HepG2 (cell line): ENCODE data around the gene RPL34. TPM values are rescaled to one million over a fixed set of nuclear protein-coding genes. Genes with fewer than 3 reads are reported as not detected.

Experiments used
- CHD4 ChIP-seq: fragments of 200-600 bp; sonication (generic); IDR thresholded peaks from 2 replicates; pipeline ENCODE4 v1.7.0; 2017; ENCODE audit warnings: mild to moderate bottlenecking, low read length, borderline replicate concordance
- DRAP1 ChIP-seq: IDR thresholded peaks from 2 replicates; pipeline ENCODE4 v1.6.1; 2016; ENCODE audit warnings: missing genetic modification reagents, missing compliant biosample characterization
- E2F1 ChIP-seq: sonication (generic); formaldehyde crosslinking; IDR thresholded peaks from 2 replicates; pipeline ENCODE4 v1.5.0; 2020; ENCODE audit warnings: missing genetic modification reagents
- GABPB1 ChIP-seq: IDR thresholded peaks from 2 replicates; pipeline ENCODE4 v1.6.1; 2016; ENCODE audit warnings: mild to moderate bottlenecking, missing genetic modification reagents, moderate library complexity, missing compliant biosample characterization
- JARID2 ChIP-seq: sonication (generic); formaldehyde crosslinking; IDR thresholded peaks from 2 replicates; pipeline ENCODE4 v1.8.1; 2023; ENCODE audit warnings: missing genetic modification reagents, inconsistent platforms; ENCODE audit not compliant: insufficient replicate concordance
- KDM2A ChIP-seq: sonication (generic); formaldehyde crosslinking; IDR thresholded peaks from 2 replicates; pipeline ENCODE4 v1.4.0; 2020; ENCODE audit warnings: low read depth, missing genetic modification reagents, borderline replicate concordance
- POLR2A ChIP-seq, 2 experiments: IDR thresholded peaks; 2 replicates each; pipeline ENCODE4 v1.6.1; 2011; ENCODE audit warnings: low read depth in 2 of 2, low read length in 2 of 2, mild to moderate bottlenecking in 1 of 2, moderate library complexity in 1 of 2; ENCODE audit not compliant: insufficient read depth in 1 of 2
- RBAK ChIP-seq: sonication (generic); formaldehyde crosslinking; IDR thresholded peaks from 2 replicates; pipeline ENCODE4 v1.5.1; 2020; ENCODE audit warnings: mild to moderate bottlenecking, missing genetic modification reagents
- SATB2 ChIP-seq: sonication (generic); formaldehyde crosslinking; IDR thresholded peaks from 2 replicates; pipeline ENCODE4 v1.5.0; 2020; ENCODE audit warnings: missing genetic modification reagents
- SIX1 ChIP-seq: sonication (generic); formaldehyde crosslinking; IDR thresholded peaks from 2 replicates; pipeline ENCODE4 v1.4.0; 2020; ENCODE audit warnings: missing genetic modification reagents, borderline replicate concordance
- TAF1 ChIP-seq: sonication (generic); formaldehyde crosslinking; IDR thresholded peaks from 2 replicates; pipeline ENCODE4 v1.4.0; 2020; ENCODE audit warnings: missing genetic modification reagents
- ZBTB33 ChIP-seq: sonication (generic); formaldehyde crosslinking; IDR thresholded peaks from 2 replicates; pipeline ENCODE4 v1.4.0; 2020; ENCODE audit warnings: missing genetic modification reagents
- ZNF367 ChIP-seq: sonication (generic); formaldehyde crosslinking; IDR thresholded peaks from 2 replicates; pipeline ENCODE4 v1.4.0; 2020; ENCODE audit warnings: missing genetic modification reagents, borderline replicate concordance
- ZNF446 ChIP-seq: sonication (generic); formaldehyde crosslinking; IDR thresholded peaks from 2 replicates; pipeline ENCODE4 v1.5.0; 2020; ENCODE audit warnings: mild to moderate bottlenecking, missing genetic modification reagents
- ZNF503 ChIP-seq: sonication (generic); formaldehyde crosslinking; IDR thresholded peaks from 2 replicates; pipeline ENCODE4 v1.4.0; 2020; ENCODE audit warnings: missing genetic modification reagents
- ZNF691 ChIP-seq: sonication (generic); formaldehyde crosslinking; IDR thresholded peaks from 2 replicates; pipeline ENCODE4 v1.4.0; 2020; ENCODE audit warnings: missing genetic modification reagents, low read depth, mild to moderate bottlenecking, borderline replicate concordance
- ZNF761 ChIP-seq: sonication (generic); formaldehyde crosslinking; conservative IDR thresholded peaks from 2 replicates; pipeline ENCODE4 v1.4.0; 2020; ENCODE audit warnings: mild to moderate bottlenecking, missing genetic modification reagents
- ZNF776 ChIP-seq: sonication (generic); formaldehyde crosslinking; IDR thresholded peaks from 2 replicates; pipeline ENCODE4 v1.4.0; 2020; ENCODE audit warnings: mild to moderate bottlenecking, missing genetic modification reagents
- ZSCAN31 ChIP-seq: sonication (generic); formaldehyde crosslinking; IDR thresholded peaks from 2 replicates; pipeline ENCODE4 v1.5.0; 2020; ENCODE audit warnings: low read depth, mild to moderate bottlenecking, missing genetic modification reagents
- ZSCAN5A ChIP-seq: sonication (generic); formaldehyde crosslinking; IDR thresholded peaks from 2 replicates; pipeline ENCODE4 v1.8.0; 2022; ENCODE audit warnings: mild to moderate bottlenecking, missing genetic modification reagents, borderline replicate concordance
- polyA plus RNA-seq, 8 experiments: library from polyadenylated mRNA; depleted of rRNA in 3 of 8; stranded (reverse) in 7 of 8; unstranded in 1 of 8; fragments of >200 nt; fragmentation: Illumina TruSeq in 4 of 8; extraction: Trizol in 4 of 8; gene quantifications; 2 replicates each; pipeline versions ENCODE4 v1.2.1 to v1.2.3, GENCODE V29; 2011 to 2016; ENCODE audit warnings: low read depth in 4 of 8, missing spikeins in 1 of 8, mixed read lengths in 1 of 8; ENCODE audit not compliant: insufficient read depth in 1 of 8
- total RNA-seq, 5 experiments: library from RNA; depleted of rRNA; stranded (reverse); fragments of >200 nt; fragmentation: Illumina TruSeq; extraction: Trizol; gene quantifications; 2 replicates each; pipeline ENCODE4 v1.2.3, GENCODE V29; 2016; ENCODE audit warnings: low read depth in 1 of 5

RPL34 gene
- total and polyA plus RNA-seq, 2 of the 13 experiments (the other 11 are each of a cell fraction or from before 2014, with no cell fraction given) = 2,235 to 3,985 TPM

GRCh38 chr4:108651014-108651791 lies 30.8 kb downstream of the RPL34 start (continued):
- no peak for TF ChIP-seq ZNF446 (CRISPR knock-in tag)
- no peak for TF ChIP-seq GABPB1 (CRISPR knock-in tag)
- TF ChIP-seq ZNF691 (CRISPR knock-in tag) = no peak
- no peak for TF ChIP-seq SIX1 (CRISPR knock-in tag)
- no peak for TF ChIP-seq TAF1
- 0 out of 2 replicates have a peak, but pooled peaks have one; percentile 2 for TF ChIP-seq ZNF367 (CRISPR knock-in tag)
- no peak for TF ChIP-seq ZSCAN5A (CRISPR knock-in tag)
- TF ChIP-seq ZBTB33 (CRISPR knock-in tag) = no peak
- TF ChIP-seq ZNF761 (CRISPR knock-in tag) = no peak
- TF ChIP-seq ZNF503 = no peak
- TF ChIP-seq JARID2 (CRISPR knock-in tag) = no peak
- peak in 1 of 2 experiments; percentile 55; a peak in 2 of 4 replicates for TF ChIP-seq POLR2A (IDR thresholded peaks at IDR 0.05; ENCODE audit: insufficient read depth in 1 of 2, low read depth in 2 of 2, low read length in 2 of 2)
- no peak for TF ChIP-seq E2F1
- TF ChIP-seq ZSCAN31 (CRISPR knock-in tag) = no peak
- 0 out of 2 replicates have a peak, but pooled peaks have one; percentile 7 for TF ChIP-seq SATB2 (CRISPR knock-in tag)
- 0 out of 2 replicates have a peak, but pooled peaks have one; percentile 8 for TF ChIP-seq DRAP1 (CRISPR knock-in tag)
- TF ChIP-seq CHD4 = no peak
- no peak for TF ChIP-seq KDM2A (CRISPR knock-in tag)
- no peak for TF ChIP-seq ZNF776
- no peak for TF ChIP-seq RBAK (CRISPR knock-in tag)
